KOPT-K1 (cell line): Measurements from ENCODE around the gene GOLGB1.
A peak's percentile ranks its signal among the peaks of the same experiment; 100 is the strongest.
"Not testable (repeated sequence)": the region's sequence is repeated elsewhere in the genome, so short reads cannot be mapped to it uniquely, and the experiment has no call there.

Experiments
- H3K27ac ChIP-seq: fragments of 200-600 bp; sonication (generic); 2 replicates; pipeline ENCODE4 v1.5.1; 2016; ENCODE audit warnings: antibody characterized with exemption, mild to moderate bottlenecking, low read depth, low read length; ENCODE audit not compliant: poor library complexity, severe bottlenecking
- H3K36me3 ChIP-seq: fragments of 200-600 bp; sonication (generic); 2 replicates; pipeline ENCODE4 v1.5.1; 2017; ENCODE audit warnings: antibody characterized with exemption, mild to moderate bottlenecking, low read length, moderate library complexity; ENCODE audit not compliant: insufficient read depth
- H3K9me3 ChIP-seq: fragments of 200-600 bp; sonication (generic); 2 replicates; pipeline ENCODE4 v1.5.1; 2017; ENCODE audit warnings: antibody characterized with exemption, low read length, mild to moderate bottlenecking; ENCODE audit not compliant: insufficient read depth, poor library complexity, severe bottlenecking

The GOLGB1 gene

GRCh38 chr3:121757812-121758545, 8.4 kb upstream of the GOLGB1 start:
- Histone ChIP-seq H3K27ac (no peak overlapping the region), H3K36me3 (no peaks in the 10 kb centered on the region), H3K9me3 (no peaks in the 10 kb centered on the region)

GRCh38 chr3:121757087-121757811, 7.7 kb upstream of the GOLGB1 start:
- H3K27ac ChIP-seq: no peak overlapping the region
- no peaks in the 10 kb centered on the region for H3K9me3 ChIP-seq
- H3K36me3 ChIP-seq: no peaks in the 10 kb centered on the region

GRCh38 chr3:121752772-121753171, 3.2 kb upstream of the GOLGB1 start:
- Histone ChIP-seq H3K9me3 (no peaks in the 10 kb centered on the region), H3K27ac (no peak overlapping the region), H3K36me3 (no peaks in the 10 kb centered on the region)

GRCh38 chr3:121752261-121752660, 2.7 kb upstream of the GOLGB1 start:
- Histone ChIP-seq H3K9me3 (no peaks in the 10 kb centered on the region), H3K27ac (no peak overlapping the region), H3K36me3 (no peaks in the 10 kb centered on the region)

GRCh38 chr3:121750087-121750415, 510 bp upstream of the GOLGB1 start:
- no peaks in the 10 kb centered on the region for H3K9me3 ChIP-seq
- H3K27ac ChIP-seq: peak overlapping the region; percentile 46
- no peaks in the 10 kb centered on the region for H3K36me3 ChIP-seq

GRCh38 chr3:121748680-121749275, 763 bp downstream of the GOLGB1 start:
- H3K9me3 ChIP-seq: no peaks in the 10 kb centered on the region
- H3K36me3 ChIP-seq: no peaks in the 10 kb centered on the region
- peak overlapping the region; percentile 63 for H3K27ac ChIP-seq

GRCh38 chr3:121747976-121748375, 1.6 kb downstream of the GOLGB1 start:
- no peaks in the 10 kb centered on the region for H3K9me3 ChIP-seq
- H3K36me3 ChIP-seq: no peaks in the 10 kb centered on the region
- no peak overlapping the region for H3K27ac ChIP-seq

- not testable (repeated sequence) for H3K36me3 ChIP-seq, H3K27ac ChIP-seq, H3K9me3 ChIP-seq
Measured at GRCh38 chr3:121743106-121743505, 6.4 kb downstream of the GOLGB1 start.

GRCh38 chr3:121740896-121741295, 8.6 kb downstream of the GOLGB1 start:
- no peaks in the 10 kb centered on the region; the same call in 1 of the 2 replicates for H3K36me3 ChIP-seq
- no peaks in the 10 kb centered on the region for H3K9me3 ChIP-seq
- H3K27ac ChIP-seq: no peak overlapping the region

- Histone ChIP-seq H3K27ac (no peak overlapping the region), H3K9me3 (no peaks in the 10 kb centered on the region), H3K36me3 (no peaks in the 10 kb centered on the region; the same call in 1 of the 2 replicates)
Measured at GRCh38 chr3:121739902-121740301, 9.6 kb downstream of the GOLGB1 start.

GRCh38 chr3:121737644-121738043, 11.9 kb downstream of the GOLGB1 start:
- Histone ChIP-seq H3K36me3 (no peaks in the 10 kb centered on the region; the same call in 1 of the 2 replicates), H3K9me3 (no peaks in the 10 kb centered on the region), H3K27ac (no peak overlapping the region)

- H3K27ac ChIP-seq: no peak overlapping the region
- H3K36me3 ChIP-seq: no peaks in the 10 kb centered on the region
- H3K9me3 ChIP-seq: no peaks in the 10 kb centered on the region
Measured at GRCh38 chr3:121736112-121736511, 13.4 kb downstream of the GOLGB1 start.

GRCh38 chr3:121735047-121735696, 14.4 kb downstream of the GOLGB1 start:
- Histone ChIP-seq H3K27ac (no peak overlapping the region), H3K36me3 (no peaks in the 10 kb centered on the region), H3K9me3 (no peaks in the 10 kb centered on the region)

- Histone ChIP-seq H3K36me3 (peaks cover 29% of the 10 kb centered on the region), H3K9me3 (no peaks in the 10 kb centered on the region), H3K27ac (no peak overlapping the region)
Measured at GRCh38 chr3:121730940-121731687, 18.4 kb downstream of the GOLGB1 start.

GRCh38 chr3:121724130-121724529, 25.4 kb downstream of the GOLGB1 start:
- Histone ChIP-seq H3K36me3 (peaks cover 76% of the 10 kb centered on the region), H3K9me3 (no peaks in the 10 kb centered on the region), H3K27ac (no peak overlapping the region)
